ENCODE data around the gene TEKTIP1. TPM values are rescaled to one million over a fixed set of nuclear protein-coding genes. Genes with fewer than 3 reads are reported as not detected.

TEKTIP1 gene
- total RNA-seq, 4 donors from 2014 or later: 1.8 to 4.1 TPM; not detected in 2

DNA sequence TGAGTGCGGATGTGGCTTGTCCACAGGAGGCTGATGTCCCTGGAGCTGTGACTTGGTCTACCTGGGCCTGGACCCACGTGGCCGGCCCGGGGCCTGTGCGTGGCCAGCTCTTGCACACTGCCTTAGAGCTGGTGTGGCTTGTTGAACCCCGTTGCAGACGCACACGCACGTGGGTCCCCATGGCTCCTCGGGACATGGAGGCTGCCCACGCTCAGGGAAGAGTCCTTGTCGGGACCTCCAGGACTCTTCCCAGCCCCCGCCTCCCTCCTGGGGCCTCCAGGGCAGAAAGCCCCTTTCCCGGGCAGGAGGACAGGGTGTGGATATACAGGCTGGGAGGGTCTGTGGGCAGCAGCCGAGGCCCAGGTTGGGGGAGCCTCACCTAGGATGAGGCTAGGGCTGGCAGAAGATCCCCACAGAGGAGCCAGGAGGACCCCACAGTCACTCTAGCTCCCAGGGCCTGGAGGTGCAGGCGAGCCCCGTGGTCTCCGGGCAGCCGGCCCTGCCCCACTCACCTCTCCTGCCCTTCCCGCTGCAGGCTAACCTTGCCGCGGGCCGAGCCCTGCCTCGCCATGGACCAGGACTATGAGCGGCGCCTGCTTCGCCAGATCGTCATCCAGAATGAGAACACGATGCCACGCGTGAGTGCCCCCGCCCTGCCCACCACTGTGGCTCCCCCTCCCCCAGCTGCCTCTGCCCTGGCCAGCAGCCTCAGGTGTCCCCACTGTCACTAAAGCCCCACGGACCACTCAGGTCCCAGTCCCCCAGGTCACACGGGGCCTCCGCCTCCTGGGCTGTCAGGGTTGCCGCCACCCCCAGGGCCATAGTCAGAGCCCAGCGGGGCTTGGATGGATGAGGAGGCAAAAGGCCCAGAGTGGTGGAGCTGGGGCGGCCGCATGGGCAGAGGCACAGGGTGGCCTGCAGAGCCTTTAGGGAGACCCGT, 16.3 kb upstream of the TEKTIP1 start:
- TF ChIP-seq CTCF (IDR thresholded peaks at IDR 0.05; ENCODE audit: low read depth): no peak

- TF ChIP-seq CTCF (IDR thresholded peaks at IDR 0.05; ENCODE audit: low read depth): no peak
Measured at GRCh38 chr19:3523361-3524077, 15.5 kb upstream of the TEKTIP1 start.

DNA sequence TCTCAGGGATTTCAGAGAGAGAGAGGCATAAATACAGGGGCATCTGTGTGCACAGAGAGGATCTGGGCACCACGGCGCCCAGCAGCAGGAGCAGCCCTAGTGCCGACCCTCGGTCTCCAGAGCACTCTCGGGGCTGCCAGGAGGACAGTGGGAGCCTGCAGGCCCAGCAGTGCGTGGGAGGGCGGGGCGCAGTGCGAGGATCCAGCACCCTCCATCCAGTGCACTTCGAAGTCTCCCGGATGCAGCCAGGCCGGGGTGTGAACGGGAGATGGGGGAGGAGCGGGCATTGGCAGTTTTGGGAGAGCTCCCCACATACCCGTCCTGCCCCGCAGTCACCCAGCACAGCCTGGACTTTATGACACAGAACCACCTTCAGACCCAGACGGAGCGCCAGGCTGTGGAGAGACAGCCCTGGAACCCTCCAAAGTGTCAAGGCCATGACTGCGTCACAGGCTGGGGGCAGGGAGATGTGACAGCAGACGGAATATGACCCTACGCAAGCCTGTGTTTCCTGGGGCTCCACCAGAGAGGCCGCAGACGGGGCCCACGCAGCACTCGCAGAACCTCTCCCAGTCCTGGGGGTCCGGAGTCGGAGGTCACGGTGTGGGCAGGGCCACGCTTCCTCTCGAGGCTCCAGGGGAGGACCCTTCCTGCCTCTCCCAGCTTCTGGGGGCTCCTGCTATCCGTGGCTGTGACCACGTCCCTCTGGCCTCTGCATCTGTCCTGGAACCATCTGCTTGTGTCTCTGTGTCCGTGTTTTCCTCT, 14.7 kb upstream of the TEKTIP1 start:
- TF ChIP-seq CTCF (IDR thresholded peaks at IDR 0.05; ENCODE audit: low read depth): no peak

- TF ChIP-seq CTCF (IDR thresholded peaks at IDR 0.05; ENCODE audit: low read depth): no peak
Measured at GRCh38 chr19:3524904-3525451, 14.0 kb upstream of the TEKTIP1 start.

DNA sequence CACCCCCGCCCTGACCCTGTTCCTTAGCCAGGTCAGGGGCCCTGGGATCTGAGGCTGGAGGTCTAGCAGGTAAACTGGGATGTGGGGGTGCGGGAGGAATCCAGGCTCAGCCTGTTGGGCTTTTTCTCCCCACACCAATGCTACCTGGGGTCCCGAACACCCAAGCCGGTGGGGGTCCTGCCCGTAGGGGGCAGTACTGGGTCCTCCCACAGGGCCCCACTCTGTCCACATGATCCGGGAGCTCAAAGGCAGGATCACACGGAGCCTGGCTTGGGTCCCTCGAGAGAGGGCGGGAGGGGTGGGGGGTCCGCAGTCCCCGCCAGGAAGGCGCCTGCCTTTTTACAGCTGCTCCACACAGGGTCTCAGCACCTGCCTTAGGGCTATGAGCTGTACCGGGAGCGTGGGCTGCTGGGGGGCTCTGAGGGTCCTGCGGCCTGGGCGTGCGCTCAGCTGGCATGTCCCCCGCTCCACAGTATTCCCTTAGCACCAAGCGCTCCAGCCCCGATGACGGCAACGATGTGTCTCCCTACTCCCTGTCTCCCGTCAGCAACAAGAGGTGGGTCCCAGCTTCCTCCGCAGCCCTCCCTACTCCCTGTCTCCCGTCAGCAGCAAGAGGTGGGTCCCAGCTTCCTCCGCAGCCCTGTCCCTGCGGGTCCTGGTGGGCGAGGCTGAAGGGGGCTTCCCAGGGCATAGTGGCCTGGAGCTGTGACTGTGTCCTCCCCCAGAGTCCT, 12.3 kb upstream of the TEKTIP1 start:
- TF ChIP-seq CTCF (IDR thresholded peaks at IDR 0.05; ENCODE audit: low read depth): no peak

- no peak for TF ChIP-seq CTCF (IDR thresholded peaks at IDR 0.05; ENCODE audit: low read depth)
Measured at GRCh38 chr19:3527238-3527910, 11.6 kb upstream of the TEKTIP1 start.

All from subcutaneous adipose tissue (tissue), 4 donors.